ENCODE results near the gene RPL7A.

The RPL7A gene

DNA sequence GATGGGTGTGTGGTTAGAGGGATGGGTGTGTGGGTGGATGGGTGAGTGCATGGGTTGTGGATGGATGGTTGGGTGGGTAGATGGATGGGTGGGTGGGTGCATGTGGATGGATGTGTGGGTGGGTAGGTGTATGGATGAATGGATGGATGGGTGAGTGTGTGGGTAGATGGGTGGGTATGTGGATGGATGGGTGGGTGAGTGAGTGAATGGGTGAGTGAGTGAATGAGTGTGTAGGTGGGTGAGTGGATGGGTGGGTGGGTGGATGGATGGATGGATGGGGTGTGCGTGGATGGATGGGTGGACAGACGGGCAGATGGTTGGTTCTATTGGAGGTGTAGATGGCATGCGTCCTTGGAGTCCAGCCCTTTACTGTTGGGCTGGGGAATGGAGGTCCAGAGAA is 45.4 kb downstream of the RPL7A start:
- DNase-seq (ENCODE audit: low read depth): no peak
- in situ Hi-C loops (cut with HindIII; ENCODE audit: low sequenced_read_pairs): no loop called here
- TF ChIP-seq, protein P1, sequence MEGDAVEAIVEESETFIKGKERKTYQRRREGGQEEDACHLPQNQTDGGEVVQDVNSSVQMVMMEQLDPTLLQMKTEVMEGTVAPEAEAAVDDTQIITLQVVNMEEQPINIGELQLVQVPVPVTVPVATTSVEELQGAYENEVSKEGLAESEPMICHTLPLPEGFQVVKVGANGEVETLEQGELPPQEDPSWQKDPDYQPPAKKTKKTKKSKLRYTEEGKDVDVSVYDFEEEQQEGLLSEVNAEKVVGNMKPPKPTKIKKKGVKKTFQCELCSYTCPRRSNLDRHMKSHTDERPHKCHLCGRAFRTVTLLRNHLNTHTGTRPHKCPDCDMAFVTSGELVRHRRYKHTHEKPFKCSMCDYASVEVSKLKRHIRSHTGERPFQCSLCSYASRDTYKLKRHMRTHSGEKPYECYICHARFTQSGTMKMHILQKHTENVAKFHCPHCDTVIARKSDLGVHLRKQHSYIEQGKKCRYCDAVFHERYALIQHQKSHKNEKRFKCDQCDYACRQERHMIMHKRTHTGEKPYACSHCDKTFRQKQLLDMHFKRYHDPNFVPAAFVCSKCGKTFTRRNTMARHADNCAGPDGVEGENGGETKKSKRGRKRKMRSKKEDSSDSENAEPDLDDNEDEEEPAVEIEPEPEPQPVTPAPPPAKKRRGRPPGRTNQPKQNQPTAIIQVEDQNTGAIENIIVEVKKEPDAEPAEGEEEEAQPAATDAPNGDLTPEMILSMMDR (IDR thresholded peaks at IDR 0.05; ENCODE audit: low read depth, low read length, missing control alignments): no peak
- H3K4me3 ChIP-seq (ENCODE audit: low read depth, low read length): no peak overlapping the region

DNA sequence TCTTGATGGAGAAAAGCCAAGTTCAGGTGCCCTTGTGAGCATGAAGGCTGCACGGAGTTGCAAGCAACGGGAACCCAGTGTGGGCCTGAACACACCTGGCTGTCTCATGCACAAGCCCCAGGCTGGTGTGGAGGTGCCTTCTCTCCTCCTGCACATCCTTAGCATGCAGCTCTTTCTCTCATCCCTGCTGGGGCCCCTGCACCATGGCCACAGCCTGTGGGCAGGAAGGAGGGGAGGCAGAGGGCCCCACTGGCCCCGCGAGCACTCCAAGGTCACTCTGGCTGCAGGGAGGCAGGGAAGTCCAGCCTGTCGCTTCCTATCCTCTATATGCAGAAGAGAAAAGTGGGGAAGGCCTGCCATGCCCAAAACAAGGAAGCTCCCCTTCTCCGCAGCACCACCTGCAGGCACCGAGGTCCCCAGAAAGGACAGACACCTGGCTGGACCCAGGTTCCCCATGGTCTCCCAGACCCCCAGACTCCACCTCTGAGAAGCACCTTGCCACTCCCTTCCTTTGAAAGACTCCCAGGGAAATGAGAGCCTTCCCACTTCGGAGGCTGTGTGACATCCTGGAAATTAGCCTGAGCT is 46.8 kb downstream of the RPL7A start:
- no peak overlapping the region for H3K4me3 ChIP-seq (ENCODE audit: low read depth, low read length)
- TF ChIP-seq, protein P1 (IDR thresholded peaks at IDR 0.05; ENCODE audit: low read depth, low read length, missing control alignments): no peak
- DNase-seq (ENCODE audit: low read depth): no peak
- in situ Hi-C loops (cut with HindIII; ENCODE audit: low sequenced_read_pairs): no loop called here

DNA sequence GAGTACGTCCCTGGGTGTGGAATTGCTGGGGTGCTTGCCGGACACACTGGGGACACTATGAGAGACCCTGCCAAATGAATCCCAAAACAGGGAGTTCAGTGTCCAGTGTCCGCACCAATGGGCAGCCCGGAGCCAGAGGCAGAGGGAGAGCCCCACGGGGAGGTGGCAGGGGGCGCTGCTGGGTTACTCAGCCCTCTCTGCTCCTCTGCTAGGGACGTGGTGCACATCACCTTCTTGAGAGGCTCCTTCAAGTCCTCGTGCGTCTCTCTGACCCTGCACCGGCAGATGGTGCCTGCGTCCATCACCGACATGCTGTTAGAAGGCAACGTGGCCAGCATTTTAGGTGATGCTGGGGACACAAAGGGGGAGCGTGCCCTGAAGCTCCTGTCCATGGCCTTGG is 48.9 kb downstream of the RPL7A start:
- in situ Hi-C loops (cut with HindIII; ENCODE audit: low sequenced_read_pairs): no loop called here
- TF ChIP-seq, protein P1 (IDR thresholded peaks at IDR 0.05; ENCODE audit: low read depth, low read length, missing control alignments): peak; percentile 35
- H3K4me3 ChIP-seq (ENCODE audit: low read depth, low read length): no peak overlapping the region
- DNase-seq (ENCODE audit: low read depth): no peak

DNA sequence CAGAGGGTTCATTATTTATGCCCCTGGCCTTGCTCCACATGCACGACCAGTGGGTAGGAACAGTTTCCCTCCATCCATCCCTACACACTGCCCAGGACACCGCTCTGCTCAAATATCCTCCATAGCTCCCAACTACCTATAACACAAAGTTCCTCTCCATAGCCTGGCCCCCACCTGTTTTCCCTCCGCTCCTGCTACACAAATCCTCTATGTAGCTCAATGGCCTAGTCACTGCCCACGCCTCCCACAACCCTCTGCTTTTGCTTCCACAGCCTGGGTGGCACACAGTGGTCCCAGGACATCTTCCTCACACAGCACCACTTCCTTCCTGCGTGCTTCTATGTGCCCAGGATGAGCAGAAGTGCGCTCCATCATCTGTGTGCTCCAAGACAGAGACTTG is 49.4 kb downstream of the RPL7A start:
- in situ Hi-C loops (cut with HindIII; ENCODE audit: low sequenced_read_pairs): no loop called here
- TF ChIP-seq, protein P1 (IDR thresholded peaks at IDR 0.05; ENCODE audit: low read depth, low read length, missing control alignments): no peak
- H3K4me3 ChIP-seq (ENCODE audit: low read depth, low read length): no peak overlapping the region
- no peak for DNase-seq (ENCODE audit: low read depth)

DNA sequence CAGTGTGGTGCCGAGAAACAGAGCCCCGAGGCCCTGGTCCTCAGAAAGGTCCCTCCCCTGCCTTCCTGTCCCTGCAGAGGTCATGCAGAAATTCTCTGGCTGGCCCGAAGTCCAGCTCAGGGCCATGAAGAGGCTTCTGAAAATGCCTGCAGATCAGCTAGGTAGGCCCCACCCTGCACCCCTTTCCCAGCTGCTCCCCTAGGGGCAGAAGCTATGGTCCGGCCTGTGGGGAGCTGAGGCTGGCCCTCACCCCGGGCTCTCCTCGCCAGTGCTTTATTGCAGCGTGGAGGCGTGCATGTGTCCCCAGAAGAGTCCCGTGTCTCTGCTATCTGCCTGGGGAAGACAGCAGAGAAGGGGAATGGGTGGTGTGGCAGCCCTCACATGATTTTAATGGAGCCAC is 49.9 kb downstream of the RPL7A start:
- in situ Hi-C loops (cut with HindIII; ENCODE audit: low sequenced_read_pairs): no loop called here
- DNase-seq (ENCODE audit: low read depth): no peak
- H3K4me3 ChIP-seq (ENCODE audit: low read depth, low read length): no peak overlapping the region
- TF ChIP-seq, protein P1 (IDR thresholded peaks at IDR 0.05; ENCODE audit: low read depth, low read length, missing control alignments): no peak

- DNase-seq (ENCODE audit: low read depth): no peak
- H3K4me3 ChIP-seq (ENCODE audit: low read depth, low read length): no peak overlapping the region
- in situ Hi-C loops (cut with HindIII; ENCODE audit: low sequenced_read_pairs): no loop called here
- TF ChIP-seq, protein P1 (IDR thresholded peaks at IDR 0.05; ENCODE audit: low read depth, low read length, missing control alignments): no peak
Measured at GRCh38 chr9:133400292-133400691, 52.3 kb downstream of the RPL7A start.
